SK-N-SH (cell line): ENCODE results near the gene DVL3. TPM values are rescaled to one million over a fixed set of nuclear protein-coding genes. Genes with fewer than 3 reads are reported as not detected.

Source experiments
- CTCF ChIA-PET: fragments of 300-600, 350-600 bp; formaldehyde crosslinking; extraction: SDS; loops from one replicate; lab custom pipeline; 2021; lab: Yijun Ruan, JAX
- POLR2A ChIA-PET: fragments of 350-600 bp; sonication (Branson Sonifier 250); formaldehyde crosslinking; extraction: SDS; loops from one replicate; lab custom pipeline; 2020; ENCODE audit warnings: antibody characterized with exemption, inconsistent platforms; lab: Yijun Ruan, JAX
- DNase-seq: peaks from one replicate; pipeline ENCODE4 v3.0.0; 2012
- H2AFZ ChIP-seq: fragments of 200-600 bp; sonication (generic); 2 replicates; pipeline ENCODE4 v1.8.1; 2016; ENCODE audit warnings: antibody characterized with exemption, mild to moderate bottlenecking, low read depth
- H3F3A ChIP-seq: fragments of 200-600 bp; sonication (generic); replicated peaks from 2 replicates; pipeline ENCODE3; 2016; ENCODE audit warnings: antibody characterized with exemption, mild to moderate bottlenecking; ENCODE audit not compliant: insufficient read depth
- H3K27ac ChIP-seq, 2 experiments: fragments of 200-500 bp in 1 of 2; fragments of 200-600 bp in 1 of 2; sonication (Bioruptor generic) in 1 of 2; sonication (generic), shearing (Covaris generic) in 1 of 2; 2 replicates each; pipeline versions ENCODE4 v1.5.1 to v1.6.1; 2014 to 2016; ENCODE audit warnings: low read depth in 2 of 2, inconsistent platforms in 1 of 2, low read length in 1 of 2, mild to moderate bottlenecking in 1 of 2, mixed read lengths in 1 of 2
- H3K27me3 ChIP-seq: fragments of 200-600 bp; sonication (generic), shearing (Covaris generic); 2 replicates; pipeline ENCODE4 v1.6.1; 2016; ENCODE audit warnings: mixed run types; ENCODE audit not compliant: insufficient read depth
- H3K36me3 ChIP-seq, 2 experiments: fragments of 200-500 bp in 1 of 2; fragments of 200-600 bp in 1 of 2; sonication (Bioruptor generic) in 1 of 2; sonication (generic) in 1 of 2; replicated peaks in 1 of 2; 2 replicates each; pipeline versions ENCODE3 to v1.5.1; 2014 to 2016; ENCODE audit warnings: low read length in 1 of 2, mild to moderate bottlenecking in 1 of 2; ENCODE audit not compliant: insufficient read depth in 2 of 2, control insufficient read depth in 1 of 2
- H3K4me1 ChIP-seq, 2 experiments: fragments of 200-500 bp in 1 of 2; fragments of 200-600 bp in 1 of 2; sonication (Bioruptor generic) in 1 of 2; sonication (generic), shearing (Covaris generic) in 1 of 2; 2 replicates each; pipeline versions ENCODE4 v1.5.1 to v1.6.1; 2014 to 2016; ENCODE audit warnings: low read depth in 1 of 2, low read length in 1 of 2, mixed run types in 1 of 2; ENCODE audit not compliant: insufficient read depth in 2 of 2, control insufficient read depth in 1 of 2
- H3K4me2 ChIP-seq: fragments of 200-600 bp; sonication (generic), shearing (Covaris generic); 2 replicates; pipeline ENCODE4 v1.6.1; 2017; ENCODE audit warnings: mixed run types
- H3K4me3 ChIP-seq, 2 experiments: fragments of 200-500 bp in 1 of 2; fragments of 200-600 bp in 1 of 2; sonication (Bioruptor generic) in 1 of 2; sonication (generic), shearing (Covaris generic) in 1 of 2; 2 replicates each; pipeline versions ENCODE4 v1.5.1 to v1.8.1; 2014 to 2016; ENCODE audit warnings: low read depth in 2 of 2, inconsistent platforms in 1 of 2, low read length in 1 of 2, mild to moderate bottlenecking in 1 of 2, mixed read lengths in 1 of 2, moderate library complexity in 1 of 2
- H3K79me2 ChIP-seq: fragments of 200-600 bp; sonication (generic); 2 replicates; pipeline ENCODE4 v1.8.1; 2017; ENCODE audit warnings: mild to moderate bottlenecking; ENCODE audit not compliant: insufficient read depth
- H3K9ac ChIP-seq: fragments of 200-600 bp; sonication (generic); 2 replicates; pipeline ENCODE4 v1.6.1; 2017; ENCODE audit warnings: mixed run types
- H3K9me2 ChIP-seq: fragments of 200-600 bp; sonication (generic); 2 replicates; pipeline ENCODE4 v1.6.1; 2017; ENCODE audit warnings: mixed run types
- H3K9me3 ChIP-seq: fragments of 200-600 bp; sonication (generic); 2 replicates; pipeline ENCODE4 v1.6.1; 2017; ENCODE audit warnings: mixed run types, mild to moderate bottlenecking, moderate library complexity
- H4K20me1 ChIP-seq: fragments of 200-600 bp; sonication (generic); 2 replicates; pipeline ENCODE4 v1.6.1; 2017; ENCODE audit warnings: mild to moderate bottlenecking, mixed run types; ENCODE audit not compliant: insufficient read depth
- EP300 ChIP-seq, 2 experiments: IDR thresholded peaks; 2 replicates each; pipeline versions ENCODE4 v1.4.0 to v1.6.1; 2012; ENCODE audit warnings: borderline replicate concordance in 1 of 2, low read depth in 1 of 2, low read length in 1 of 2
- FOXJ3 ChIP-seq: sonication (generic); formaldehyde crosslinking; IDR thresholded peaks from 2 replicates; pipeline ENCODE4 v1.5.1; 2020; ENCODE audit warnings: mild to moderate bottlenecking, missing genetic modification reagents
- FOXM1 ChIP-seq: IDR thresholded peaks from 2 replicates; pipeline ENCODE4 v1.4.0; 2012; ENCODE audit warnings: low read depth, mild to moderate bottlenecking
- GABPA ChIP-seq: IDR thresholded peaks from 2 replicates; pipeline ENCODE4 v1.4.0; 2012; ENCODE audit warnings: low read depth, mild to moderate bottlenecking
- MAX ChIP-seq: IDR thresholded peaks from 2 replicates; pipeline ENCODE4 v1.4.0; 2012; ENCODE audit warnings: low read depth
- NFIC ChIP-seq: IDR thresholded peaks from 2 replicates; pipeline ENCODE4 v1.4.0; 2012; ENCODE audit warnings: borderline replicate concordance
- NRF1 ChIP-seq: IDR thresholded peaks from 2 replicates; pipeline ENCODE4 v1.6.1; 2012; ENCODE audit warnings: low read depth, mild to moderate bottlenecking, low read length
- RXRA ChIP-seq: IDR thresholded peaks from 2 replicates; pipeline ENCODE4 v1.4.0; 2012; ENCODE audit warnings: low read depth, mild to moderate bottlenecking, borderline replicate concordance
- SMC3 ChIP-seq: IDR thresholded peaks from 2 replicates; pipeline ENCODE4 v1.6.1; 2012; ENCODE audit warnings: low read depth, low read length, improper control_type of control experiment
- TAF1 ChIP-seq: IDR thresholded peaks from 2 replicates; pipeline ENCODE4 v1.6.1; 2012; ENCODE audit warnings: low read depth, mild to moderate bottlenecking, low read length, moderate library complexity, borderline replicate concordance
- YY1 ChIP-seq: IDR thresholded peaks from 2 replicates; pipeline ENCODE4 v1.4.0; 2012; ENCODE audit warnings: low read depth, mild to moderate bottlenecking
- ZBTB33 ChIP-seq: IDR thresholded peaks from 2 replicates; pipeline ENCODE4 v1.4.0; 2012; ENCODE audit warnings: low read depth, borderline replicate concordance
- WGBS: methylation state at CpG from one replicate; pipeline ENCODE4 v1.1.6; 2017; ENCODE audit warnings: low lambda C conversion rate; 5-methylcytosine and 5-hydroxymethylcytosine counted together
- polyA plus RNA-seq, 3 experiments: library from polyadenylated mRNA; depleted of rRNA; stranded (reverse); fragments of >200 nt; gene quantifications; 2 replicates each; pipeline ENCODE4 v1.2.3, GENCODE V29; 2012

The DVL3 gene
- polyA plus RNA-seq, 1 of the 3 experiments (the other 2 are of a cell fraction): 29.6 TPM

DNA sequence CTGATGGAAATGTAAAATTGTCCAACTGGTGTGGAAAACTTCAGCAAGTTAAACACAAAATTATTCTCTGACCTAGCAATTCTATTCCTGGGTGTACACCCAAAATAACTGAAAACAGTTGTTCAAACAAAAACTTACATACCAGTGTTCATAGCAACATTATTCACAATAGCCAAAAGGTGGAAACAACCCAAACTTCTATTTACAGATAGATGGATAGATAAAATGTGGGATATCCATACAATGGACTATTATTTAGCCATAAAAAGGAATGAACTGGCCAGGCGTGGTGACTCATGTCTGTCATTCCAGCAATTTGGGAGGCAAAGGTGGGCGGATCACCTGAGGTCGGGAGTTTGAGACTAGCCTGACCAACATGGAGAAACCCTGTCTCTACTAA, 67.3 kb downstream of the DVL3 start:
- 55% methylated on average over 3 of the region's 3 CpGs for whole genome bisulfite sequencing
- Histone ChIP-seq H3K4me3 (no peak overlapping the region), H3F3A (no peaks in the 10 kb centered on the region), H4K20me1 (no peaks in the 10 kb centered on the region), H2AFZ (no peak overlapping the region), H3K9me2 (no peaks in the 10 kb centered on the region), H3K9ac (no peak overlapping the region), H3K27ac (no peak overlapping the region), H3K36me3 (no peaks in the 10 kb centered on the region), H3K9me3 (no peaks in the 10 kb centered on the region), H3K27me3 (no peaks in the 10 kb centered on the region; the same call in 1 of the 2 replicates), H3K4me1 (no peaks in the 10 kb centered on the region), H3K79me2 (no peaks in the 10 kb centered on the region), H3K4me2 (no peak overlapping the region)
- no peak for DNase-seq
- ChIA-PET CTCF (no interaction called here), POLR2A (no interaction called here)
- TF ChIP-seq TAF1: no peak
- TF ChIP-seq RXRA: no peak
- no peak for TF ChIP-seq SMC3
- TF ChIP-seq NRF1: no peak
- TF ChIP-seq YY1: no peak
- no peak for TF ChIP-seq ZBTB33
- TF ChIP-seq NFIC: no peak
- no peak for TF ChIP-seq EP300 (IDR thresholded peaks at IDR 0.05; ENCODE audit: borderline replicate concordance in 1 of 2, low read depth in 1 of 2, low read length in 1 of 2)
- no peak for TF ChIP-seq GABPA
- no peak for TF ChIP-seq FOXM1
- TF ChIP-seq FOXJ3 (CRISPR knock-in tag): no peak
- no peak for TF ChIP-seq MAX

Other genes with a start within 250 kb of the DVL3 start
- gene ABCC5, start 137.5 kb upstream of the DVL3 start, polyA plus RNA-seq (2012; rRNA removed): 25.9 and 40.6 TPM in 2 replicates
- not detected in 2 replicates for gene HTR3D, start 123.6 kb upstream of the DVL3 start, polyA plus RNA-seq (2012; rRNA removed)
- not detected in 2 replicates for gene HTR3C, start 102.3 kb upstream of the DVL3 start, polyA plus RNA-seq (2012; rRNA removed)
- gene HTR3E, start 58.3 kb upstream of the DVL3 start, polyA plus RNA-seq (2012; rRNA removed): not detected in 2 replicates
- 46.8 and 61.5 TPM in 2 replicates for gene EIF2B5, start 20.0 kb upstream of the DVL3 start, polyA plus RNA-seq (2012; rRNA removed)
- gene AP2M1, start 19.5 kb downstream of the DVL3 start, polyA plus RNA-seq (2012; rRNA removed): 645 and 759 TPM in 2 replicates
- gene ABCF3, start 30.8 kb downstream of the DVL3 start, polyA plus RNA-seq (2012; rRNA removed): 55.6 and 59.2 TPM in 2 replicates
- gene VWA5B2, start 74.2 kb downstream of the DVL3 start, polyA plus RNA-seq (2012; rRNA removed): 0.08 and 0.19 TPM in 2 replicates
- 66.0 and 71.4 TPM in 2 replicates for gene ALG3, start 93.6 kb downstream of the DVL3 start, polyA plus RNA-seq (2012; rRNA removed)
- 7.2 and 9.3 TPM in 2 replicates for gene EEF1AKMT4, start 94.3 kb downstream of the DVL3 start, polyA plus RNA-seq (2012; rRNA removed)
- 0.89 and 2.2 TPM in 2 replicates for gene CAMK2N2, start 106.2 kb downstream of the DVL3 start, polyA plus RNA-seq (2012; rRNA removed)
- 0.03 and 0.16 TPM in 2 replicates for gene ECE2, start 120.6 kb downstream of the DVL3 start, polyA plus RNA-seq (2012; rRNA removed)
- gene PSMD2, start 143.9 kb downstream of the DVL3 start, polyA plus RNA-seq (2012; rRNA removed): 328 and 382 TPM in 2 replicates
- gene EIF4G1, start 159.2 kb downstream of the DVL3 start, polyA plus RNA-seq (2012; rRNA removed): 207 and 262 TPM in 2 replicates
- gene FAM131A, start 182.2 kb downstream of the DVL3 start, polyA plus RNA-seq (2012; rRNA removed): 31.6 and 34.2 TPM in 2 replicates
- gene CLCN2, start 206.2 kb downstream of the DVL3 start, polyA plus RNA-seq (2012; rRNA removed): 8.6 and 9.1 TPM in 2 replicates
- 206 and 258 TPM in 2 replicates for gene POLR2H, start 206.3 kb downstream of the DVL3 start, polyA plus RNA-seq (2012; rRNA removed)
- gene THPO, start 222.8 kb downstream of the DVL3 start, polyA plus RNA-seq (2012; rRNA removed): 0.07 and 0.21 TPM in 2 replicates
- 0.57 and 0.95 TPM in 2 replicates for gene CHRD, start 224.7 kb downstream of the DVL3 start, polyA plus RNA-seq (2012; rRNA removed)